CD14-positive monocyte (primary cell): Measurements from ENCODE around the gene AMPH. TPM values are rescaled to one million over a fixed set of nuclear protein-coding genes. Genes with fewer than 3 reads are reported as not detected.
A peak's percentile ranks its signal among the peaks of the same experiment; 100 is the strongest.
"Not testable (repeated sequence)": the region's sequence is repeated elsewhere in the genome, so short reads cannot be mapped to it uniquely, and the experiment has no call there.

Experiments
- DNase-seq, 3 donors: peaks; one replicate each; pipeline ENCODE4 v3.0.0-alpha.2; 2011 to 2022
- H2AFZ ChIP-seq: 2 replicates; pipeline ENCODE4 v1.6.0; 2012; ENCODE audit warnings: mild to moderate bottlenecking, low read depth, low read length, inconsistent platforms; ENCODE audit not compliant: insufficient read depth, poor library complexity, severe bottlenecking
- H3K27ac ChIP-seq, 2 donors: 1 replicate in 1 of 2; 2 replicates in 1 of 2; pipeline ENCODE4 v1.5.1; 2012 to 2013; ENCODE audit warnings: low read length in 2 of 2, control low read depth in 1 of 2, inconsistent platforms in 1 of 2, low read depth in 1 of 2, mild to moderate bottlenecking in 1 of 2
- H3K27me3 ChIP-seq, 2 donors: one replicate each; pipeline versions ENCODE4 v1.6.0 to v1.6.1; 2011 to 2013; ENCODE audit warnings: low read length in 2 of 2; ENCODE audit not compliant: control insufficient read depth in 2 of 2, insufficient read depth in 2 of 2
- H3K36me3 ChIP-seq, 2 donors: replicated peaks in 1 of 2; 1 replicate in 1 of 2; 2 replicates in 1 of 2; pipeline versions ENCODE4 v1.5.1 to v1.6.1; 2012 to 2013; ENCODE audit warnings: low read length in 2 of 2, control low read depth in 1 of 2, inconsistent platforms in 1 of 2, mild to moderate bottlenecking in 1 of 2; ENCODE audit not compliant: insufficient read depth in 2 of 2, control insufficient read depth in 1 of 2
- H3K4me1 ChIP-seq, 2 donors: 1 replicate in 1 of 2; 2 replicates in 1 of 2; pipeline versions ENCODE4 v1.5.1 to v1.6.1; 2012 to 2013; ENCODE audit warnings: low read length in 2 of 2, control low read depth in 1 of 2, inconsistent platforms in 1 of 2, mild to moderate bottlenecking in 1 of 2, moderate library complexity in 1 of 2; ENCODE audit not compliant: insufficient read depth in 2 of 2, control insufficient read depth in 1 of 2
- H3K4me2 ChIP-seq: replicated peaks from 2 replicates; pipeline ENCODE3; 2012; ENCODE audit warnings: low read length, moderate library complexity, mild to moderate bottlenecking; ENCODE audit not compliant: poor library complexity, severe bottlenecking; ENCODE audit errors: extremely low read depth
- H3K4me3 ChIP-seq, 3 experiments: fragments of 200-600 bp in 1 of 3; sonication (generic) in 1 of 3; replicated peaks in 1 of 3; 1 replicate in 2 of 3; 2 replicates in 1 of 3; pipeline ENCODE4 v1.5.1; 2011 to 2013; ENCODE audit warnings: low read length in 3 of 3, mild to moderate bottlenecking in 3 of 3, control low read depth in 2 of 3, low read depth in 2 of 3, inconsistent platforms in 1 of 3, moderate library complexity in 1 of 3
- H3K79me2 ChIP-seq: 2 replicates; pipeline ENCODE4 v1.6.0; 2012; ENCODE audit warnings: mild to moderate bottlenecking, control low read depth, inconsistent platforms, low read length, moderate library complexity; ENCODE audit not compliant: insufficient read depth
- H3K9ac ChIP-seq: 2 replicates; pipeline ENCODE4 v1.6.0; 2017; ENCODE audit warnings: low read length, mild to moderate bottlenecking; ENCODE audit not compliant: insufficient read depth, poor library complexity, severe bottlenecking
- H3K9me3 ChIP-seq, 2 donors: replicated peaks in 1 of 2; 1 replicate in 1 of 2; 2 replicates in 1 of 2; pipeline versions ENCODE4 v1.5.1 to v1.6.1; 2012 to 2013; ENCODE audit warnings: low read length in 2 of 2, control low read depth in 1 of 2; ENCODE audit not compliant: control insufficient read depth in 1 of 2, insufficient read depth in 1 of 2
- H4K20me1 ChIP-seq: 2 replicates; pipeline ENCODE4 v1.6.0; 2012; ENCODE audit warnings: mild to moderate bottlenecking, low read length, control low read depth, moderate library complexity; ENCODE audit not compliant: insufficient read depth
- H3K27ac Mint-ChIP-seq, 7 donors: one replicate each; pipeline ENCODE4 v1.8.0; 2020; ENCODE audit warnings: mild to moderate bottlenecking in 7 of 7, mixed read lengths in 7 of 7, moderate library complexity in 6 of 7, inconsistent platforms in 2 of 7
- H3K27me3 Mint-ChIP-seq, 3 donors: one replicate each; pipeline ENCODE4 v1.8.0; 2021 to 2022; ENCODE audit warnings: low read depth in 3 of 3, mild to moderate bottlenecking in 3 of 3, mixed read lengths in 3 of 3, moderate library complexity in 3 of 3, inconsistent platforms in 1 of 3
- H3K36me3 Mint-ChIP-seq, 2 donors: one replicate each; pipeline ENCODE4 v1.8.0; 2020; ENCODE audit warnings: mixed read lengths in 2 of 2, inconsistent platforms in 1 of 2, mild to moderate bottlenecking in 1 of 2
- H3K4me1 Mint-ChIP-seq: one replicate; pipeline ENCODE4 v1.8.0; 2020; ENCODE audit warnings: mild to moderate bottlenecking, mixed read lengths
- H3K4me3 Mint-ChIP-seq, 2 donors: one replicate each; pipeline ENCODE4 v1.8.0; 2020; ENCODE audit warnings: mild to moderate bottlenecking in 2 of 2, mixed read lengths in 2 of 2, moderate library complexity in 1 of 2
- H3K9me3 Mint-ChIP-seq, 7 donors: one replicate each; pipeline ENCODE4 v1.8.0; 2020 to 2022; ENCODE audit warnings: mixed read lengths in 7 of 7, mild to moderate bottlenecking in 6 of 7, moderate library complexity in 6 of 7, inconsistent platforms in 2 of 7
- CTCF ChIP-seq: fragments of 200-600 bp; IDR thresholded peaks from one replicate; pipeline ENCODE4 v1.8.0; 2022; ENCODE audit warnings: antibody characterized with exemption, mild to moderate bottlenecking
- WGBS: methylation state at CpG from one replicate; pipeline ENCODE4 v1.1.5; 2013; ENCODE audit warnings: missing lambda C conversion rate; ENCODE audit not compliant: insufficient coverage; 5-methylcytosine and 5-hydroxymethylcytosine counted together
- intact Hi-C, 2 donors: fragments of 100-400 bp; cut with micrococcal nuclease; formaldehyde crosslinking; loops; one replicate each; pipeline versions ENCODE4 v1.15.0 to v1.15.1; 2023
- polyA plus RNA-seq, 3 donors: library from polyadenylated mRNA; depleted of rRNA in 1 of 3; unstranded in 2 of 3; stranded (reverse) in 1 of 3; fragments of 300-500 nt in 2 of 3; fragments of >200 nt in 1 of 3; fragmentation: Illumina TruSeq in 2 of 3; gene quantifications; 1 replicate in 2 of 3; 2 replicates in 1 of 3; pipeline ENCODE4 v1.2.3, GENCODE V29; 2012 to 2021

Gene AMPH
- polyA plus RNA-seq, 3 donors: 0.61 to 0.96 (median 0.67) TPM

- Histone ChIP-seq H4K20me1 (no peaks in the 10 kb centered on the region), H3K36me3 (no peaks in the 10 kb centered on the region), H3K27me3 (no peaks in the 10 kb centered on the region), H3K9me3 (peaks cover 3 to 6% of the 10 kb centered on the region in 2 donors), H3K79me2 (no peaks in the 10 kb centered on the region), H3K4me3 (no peak overlapping the region), H3K9ac (no peak overlapping the region), H3K4me2 (no peak overlapping the region), H3K27ac (no peak overlapping the region), H3K4me1 (peaks cover 22% of the 10 kb centered on the region in 2 donors), H2AFZ (no peak overlapping the region)
- peak; percentile 97 for TF ChIP-seq CTCF
- Mint-ChIP-seq H3K27me3 (peaks cover 0 to 5% (median 5%) of the 10 kb centered on the region in 3 donors), H3K36me3 (peaks cover 0 to 2% of the 10 kb centered on the region in 2 donors), H3K9me3 (peaks cover 3 to 11% (median 6%) of the 10 kb centered on the region in 7 donors), H3K4me1 (peaks cover 21% of the 10 kb centered on the region), H3K4me3 (no peak overlapping the region), H3K27ac (no peak overlapping the region)
- WGBS: 33% methylated on average over 3 of the region's 9 CpGs
- peak; percentile 38 to 64 (median 60) for DNase-seq
- intact Hi-C loops: no loop called here
Measured at GRCh38 chr7:38398725-38399321, 232.3 kb downstream of the AMPH start.

DNA sequence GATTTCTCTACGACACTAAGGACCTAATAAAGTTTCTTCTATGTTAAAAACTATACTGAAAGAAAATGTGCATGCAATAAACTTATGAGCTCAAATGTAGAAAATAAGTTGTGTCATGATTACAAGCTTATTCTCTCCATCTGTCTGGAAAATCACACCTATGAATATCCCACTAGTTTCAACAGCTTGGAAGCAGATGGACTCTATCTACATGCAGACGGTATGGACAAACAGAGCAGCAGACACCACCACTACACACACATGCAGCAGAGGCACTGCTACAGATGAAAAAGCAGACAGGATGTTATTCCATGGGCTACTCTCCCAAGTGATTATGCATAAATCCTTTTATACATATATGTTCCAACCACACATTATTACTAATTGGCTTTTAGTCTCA lies 234.3 kb downstream of the AMPH start:
- H2AFZ ChIP-seq: no peak overlapping the region
- TF ChIP-seq CTCF: no peak
- intact Hi-C loops: no loop called here
- no peak overlapping the region for H3K9ac ChIP-seq
- Mint-ChIP-seq H3K4me3 (no peak overlapping the region), H3K27me3 (peaks cover 0 to 4% (median 3%) of the 10 kb centered on the region in 3 donors), H3K36me3 (peaks cover 0 to 3% of the 10 kb centered on the region in 2 donors), H3K9me3 (peaks cover 3 to 10% (median 5%) of the 10 kb centered on the region in 7 donors), H3K27ac (no peak overlapping the region), H3K4me1 (peaks cover 26% of the 10 kb centered on the region)
- no CpG with 5 or more reads among the region's 2 CpGs for WGBS
- H3K4me1 ChIP-seq: peaks cover 29 to 30% of the 10 kb centered on the region in 2 donors
- no peaks in the 10 kb centered on the region for H3K27me3 ChIP-seq
- no peak overlapping the region for H3K27ac ChIP-seq
- peaks cover 3% of the 10 kb centered on the region in 2 donors for H3K9me3 ChIP-seq
- DNase-seq: no peak
- no peak overlapping the region for H3K4me2 ChIP-seq
- no peaks in the 10 kb centered on the region for H3K79me2 ChIP-seq
- no peak overlapping the region for H3K4me3 ChIP-seq
- H3K36me3 ChIP-seq: no peaks in the 10 kb centered on the region
- H4K20me1 ChIP-seq: no peaks in the 10 kb centered on the region

- H3K79me2 ChIP-seq, H3K27me3 ChIP-seq, H3K4me3 Mint-ChIP-seq, H3K9me3 Mint-ChIP-seq, H2AFZ ChIP-seq, H3K36me3 ChIP-seq, H3K36me3 Mint-ChIP-seq, H3K27me3 Mint-ChIP-seq, H4K20me1 ChIP-seq, H3K4me3 ChIP-seq, H3K4me2 ChIP-seq, intact Hi-C loops, H3K9ac ChIP-seq, H3K9me3 ChIP-seq: not testable (repeated sequence)
- WGBS: no CpG with 5 or more reads among the region's 1 CpG
- Histone ChIP-seq H3K4me1 (peaks cover 29 to 30% of the 10 kb centered on the region in 2 donors), H3K27ac (peak overlapping the region in 1 of 2 donors; percentile 83)
- Mint-ChIP-seq H3K27ac (peak overlapping the region in 6 of 7 donors; percentile 37 to 96 (median 88)), H3K4me1 (peaks cover 26% of the 10 kb centered on the region)
- peak; percentile 44 to 81 (median 53) for DNase-seq
Measured at GRCh38 chr7:38395921-38396552, 235.1 kb downstream of the AMPH start.
